ENCODE results near the gene MED13L. TPM values are rescaled to one million over a fixed set of nuclear protein-coding genes. Genes with fewer than 3 reads are reported as not detected.

The MED13L gene
- total and polyA plus RNA-seq, 2 donors (not counting 3 experiments of a cell fraction or from before 2014, with no cell fraction given) = 27.4 to 93.6 TPM

DNA sequence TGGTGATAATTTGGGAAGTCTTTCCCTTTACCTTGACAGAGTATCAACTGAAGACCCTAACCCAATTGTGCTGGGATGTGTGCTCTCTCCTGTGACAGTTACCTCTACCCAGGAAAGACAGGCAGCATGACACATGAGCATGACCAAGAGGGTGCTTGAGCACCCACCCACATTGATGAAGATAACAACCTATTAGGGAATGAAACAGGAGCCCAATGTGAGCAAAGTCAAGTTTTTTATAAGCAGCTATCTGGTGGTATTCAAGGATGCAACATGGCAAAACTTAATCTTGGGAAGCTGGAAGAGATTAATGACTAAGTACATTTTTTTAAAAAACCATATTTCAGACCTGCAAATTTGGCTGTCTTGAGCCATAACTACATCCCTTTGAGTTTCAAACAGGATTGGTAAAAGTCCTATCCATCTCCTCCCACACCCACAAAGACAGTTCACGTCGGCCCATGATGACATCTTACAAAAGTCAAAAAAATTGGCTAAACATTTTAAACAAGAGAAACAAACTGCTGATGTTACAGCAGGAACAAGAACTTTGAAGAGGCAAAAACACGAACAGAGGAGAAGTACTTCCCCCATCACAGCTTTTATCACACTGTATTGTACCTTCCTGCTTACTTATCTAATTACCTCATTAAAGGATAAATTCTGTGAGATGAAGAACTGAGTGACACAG lies 60.3 kb downstream of the MED13L start:
- Histone ChIP-seq H3K9me1 (replicated peaks; ENCODE audit: control insufficient read depth, extremely low read depth, insufficient read depth, low read length) (no peaks in the 10 kb centered on the region), H3K4me2 (ENCODE audit: insufficient read depth, low read length) (no peak overlapping the region), H3K27me3 (ENCODE audit: control insufficient read depth in 2 of 2, insufficient read depth in 2 of 2, low read length in 2 of 2) (no peaks in the 10 kb centered on the region), H4K20me1 (replicated peaks; ENCODE audit: control insufficient read depth, extremely low read depth, insufficient read depth, low read length) (peaks cover 12% of the 10 kb centered on the region), H3K9ac (replicated peaks; ENCODE audit: extremely low read depth, insufficient read depth, low read length) (no peak overlapping the region), H3K9me3 (replicated peaks; ENCODE audit: control insufficient read depth, insufficient read depth, low read length) (no peaks in the 10 kb centered on the region), H3K36me3 (ENCODE audit: control insufficient read depth in 2 of 2, extremely low read depth in 1 of 2, insufficient read depth in 2 of 2, low read length in 2 of 2) (no peaks in the 10 kb centered on the region), H3K4me1 (ENCODE audit: control insufficient read depth, extremely low read depth, insufficient read depth, low read length) (peaks cover 2% of the 10 kb centered on the region), H3K79me2 (ENCODE audit: control insufficient read depth, insufficient read depth, low read length) (peaks cover 66% of the 10 kb centered on the region), H2AFZ (ENCODE audit: low read depth, low read length) (no peak overlapping the region), H3K4me3 (replicated peaks in 1 of 3; ENCODE audit: insufficient read depth in 1 of 3, low read depth in 1 of 3, low read length in 3 of 3) (no peak overlapping the region), H3K27ac (ENCODE audit: insufficient read depth, low read depth, low read length) (no peak overlapping the region)
- intact Hi-C loops (cut with micrococcal nuclease) (no loop called here), dilution Hi-C loops (cut with MboI; ENCODE audit: extremely low pct_ligation_motif_present, low sequenced_read_pairs) (no loop called here)
- DNase-seq (ENCODE audit: low read depth, low spot score) (no peak), FAIRE-seq (no peak)
- CTCF ChIA-PET = interaction anchor here (0.9 to 1.3 kb wide), 3 partner anchors 19 to 76 kb away, joined by 3 read pairs; no protein-coding TSS in a partner anchor
- TF ChIP-seq POLR2AphosphoS5 (IDR thresholded peaks at IDR 0.05; ENCODE audit: insufficient read depth, low read depth, low read length) (no peak), EZH2 (IDR thresholded peaks at IDR 0.05; ENCODE audit: borderline replicate concordance, low read depth, low read length, severe bottlenecking) (no peak), POLR2A (IDR thresholded peaks at IDR 0.05; ENCODE audit: low read depth, low read length) (no peak), FOS (IDR thresholded peaks at IDR 0.05; ENCODE audit: borderline replicate concordance, insufficient read depth, low read length) (no peak), GATA2 (IDR thresholded peaks at IDR 0.05; ENCODE audit: insufficient read depth, insufficient read length, low read depth, low read length) (no peak), MYC (IDR thresholded peaks at IDR 0.05; ENCODE audit: low read depth, low read length) (no peak), JUN (IDR thresholded peaks at IDR 0.05; ENCODE audit: borderline replicate concordance, insufficient read depth, insufficient read length, low read depth) (no peak)
- TF ChIP-seq, protein P1, sequence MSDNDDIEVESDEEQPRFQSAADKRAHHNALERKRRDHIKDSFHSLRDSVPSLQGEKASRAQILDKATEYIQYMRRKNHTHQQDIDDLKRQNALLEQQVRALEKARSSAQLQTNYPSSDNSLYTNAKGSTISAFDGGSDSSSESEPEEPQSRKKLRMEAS (IDR thresholded peaks at IDR 0.05; ENCODE audit: insufficient read depth, insufficient read length) = no peak
- TF ChIP-seq, protein P2, sequence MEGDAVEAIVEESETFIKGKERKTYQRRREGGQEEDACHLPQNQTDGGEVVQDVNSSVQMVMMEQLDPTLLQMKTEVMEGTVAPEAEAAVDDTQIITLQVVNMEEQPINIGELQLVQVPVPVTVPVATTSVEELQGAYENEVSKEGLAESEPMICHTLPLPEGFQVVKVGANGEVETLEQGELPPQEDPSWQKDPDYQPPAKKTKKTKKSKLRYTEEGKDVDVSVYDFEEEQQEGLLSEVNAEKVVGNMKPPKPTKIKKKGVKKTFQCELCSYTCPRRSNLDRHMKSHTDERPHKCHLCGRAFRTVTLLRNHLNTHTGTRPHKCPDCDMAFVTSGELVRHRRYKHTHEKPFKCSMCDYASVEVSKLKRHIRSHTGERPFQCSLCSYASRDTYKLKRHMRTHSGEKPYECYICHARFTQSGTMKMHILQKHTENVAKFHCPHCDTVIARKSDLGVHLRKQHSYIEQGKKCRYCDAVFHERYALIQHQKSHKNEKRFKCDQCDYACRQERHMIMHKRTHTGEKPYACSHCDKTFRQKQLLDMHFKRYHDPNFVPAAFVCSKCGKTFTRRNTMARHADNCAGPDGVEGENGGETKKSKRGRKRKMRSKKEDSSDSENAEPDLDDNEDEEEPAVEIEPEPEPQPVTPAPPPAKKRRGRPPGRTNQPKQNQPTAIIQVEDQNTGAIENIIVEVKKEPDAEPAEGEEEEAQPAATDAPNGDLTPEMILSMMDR (IDR thresholded peaks at IDR 0.05; ENCODE audit: extremely low read depth in 1 of 2, insufficient read depth in 1 of 2, low read depth in 1 of 2, low read length in 2 of 2) = no peak
- BruUV-seq (replicated peaks) = no TSS peak
- POLR2A ChIA-PET = no interaction called here
